ENCODE results near the gene HOATZ. TPM values are rescaled to one million over a fixed set of nuclear protein-coding genes. Genes with fewer than 3 reads are reported as not detected.

Gene HOATZ
- polyA plus RNA-seq, 1 experiment, result 0.31 TPM

GRCh38 chr11:111582881-111583280 lies 68.3 kb downstream of the HOATZ start:
- H3K9me3 ChIP-seq (ENCODE audit: control insufficient read depth, insufficient read depth, low read length), result peaks cover 1% of the 10 kb centered on the region; the same call in 1 of the 2 replicates
- no peak for TF ChIP-seq CTCF (IDR thresholded peaks at IDR 0.05; ENCODE audit: low read depth, low read length)
- no peak overlapping the region for H3K4me3 ChIP-seq (ENCODE audit: low read depth, low read length)
- no peak overlapping the region for H3K27ac ChIP-seq (ENCODE audit: low read depth, low read length)
- ChIA-PET POLR2A (interaction anchor here (0.5 kb wide), 1 partner anchor 154 kb away, joined by 4 read pairs; no protein-coding TSS in a partner anchor), CTCF (interaction anchor here (0.7 to 0.9 kb wide), 2 partner anchors 259 to 360 kb away, joined by 3 read pairs; no protein-coding TSS in a partner anchor)
- no peak for DNase-seq (ENCODE audit: low read depth, low spot score)
- no peaks in the 10 kb centered on the region for H3K27me3 ChIP-seq (ENCODE audit: control insufficient read depth, insufficient read depth, low read length)

- ChIA-PET POLR2A (no interaction called here), CTCF (interaction anchor here (0.5 to 5.5 kb wide), 2 partner anchors 191 to 694 kb away, joined by 3 to 36 read pairs; no protein-coding TSS in a partner anchor)
- DNase-seq (ENCODE audit: low read depth, low spot score), result no peak
- H3K27ac ChIP-seq (ENCODE audit: low read depth, low read length), result no peak overlapping the region
- H3K9me3 ChIP-seq (ENCODE audit: control insufficient read depth, insufficient read depth, low read length), result peaks cover 3% of the 10 kb centered on the region; the same call in 1 of the 2 replicates
- no peaks in the 10 kb centered on the region for H3K27me3 ChIP-seq (ENCODE audit: control insufficient read depth, insufficient read depth, low read length)
- TF ChIP-seq CTCF (IDR thresholded peaks at IDR 0.05; ENCODE audit: low read depth, low read length), result no peak
- H3K4me3 ChIP-seq (ENCODE audit: low read depth, low read length), result no peak overlapping the region
Observed at GRCh38 chr11:111585371-111585770, 70.8 kb downstream of the HOATZ start.

GRCh38 chr11:111586388-111586831 lies 71.8 kb downstream of the HOATZ start:
- Histone ChIP-seq H3K9me3 (ENCODE audit: control insufficient read depth, insufficient read depth, low read length) (peaks cover 3% of the 10 kb centered on the region; the same call in 1 of the 2 replicates), H3K27me3 (ENCODE audit: control insufficient read depth, insufficient read depth, low read length) (no peaks in the 10 kb centered on the region), H3K27ac (ENCODE audit: low read depth, low read length) (no peak overlapping the region), H3K4me3 (ENCODE audit: low read depth, low read length) (no peak overlapping the region)
- TF ChIP-seq CTCF (IDR thresholded peaks at IDR 0.05; ENCODE audit: low read depth, low read length), result peak; percentile 65
- ChIA-PET CTCF (interaction anchor here (0.6 to 5.5 kb wide), 19 partner anchors 9 to 285 kb away, joined by 3 to 36 read pairs (median 4); partner anchors contain the start of gene ALG9), POLR2A (interaction anchor here (1.0 kb wide), 1 partner anchor 147 kb away, joined by 3 read pairs; no protein-coding TSS in a partner anchor)
- no peak for DNase-seq (ENCODE audit: low read depth, low spot score)

Small RNA genes within 50 kb of the gene (small RNA-seq; reads per million reads assigned to genes)
- 97.4 reads per million, percentile 88 among the genes with 10 or more reads in this experiment for gene MIR34B (ENCODE audit: insufficient read length, low read depth)
- 144 reads per million, percentile 90 among the genes with 10 or more reads in this experiment for gene MIR34C (ENCODE audit: insufficient read length, low read depth)

Other genes with a start within 250 kb of the HOATZ start
- 0.11 TPM in 1 of 2 replicates, not detected in the other for gene POU2AF3, start 216.2 kb upstream of the HOATZ start, polyA plus RNA-seq (2011; rRNA removed)
- gene POU2AF1, start 135.5 kb upstream of the HOATZ start, polyA plus RNA-seq (2011; rRNA removed), result not detected in 2 replicates
- gene BTG4, start 2.4 kb upstream of the HOATZ start, polyA plus RNA-seq (2011; rRNA removed), result not detected in 2 replicates
- gene LAYN, start 25.9 kb downstream of the HOATZ start, polyA plus RNA-seq (2011; rRNA removed), result 110 and 119 TPM in 2 replicates
- gene SIK2, start 87.7 kb downstream of the HOATZ start, polyA plus RNA-seq (2011; rRNA removed), result 23.3 and 23.4 TPM in 2 replicates